Activated naive CD4-positive, alpha-beta T cell treated with anti-CD3 and anti-CD28 coated beads, Interleukin-2, amount 50 U/mL, for 72 hours (primary cell): ENCODE data around the gene FKBP5. TPM values are rescaled to one million over a fixed set of nuclear protein-coding genes. Genes with fewer than 3 reads are reported as not detected.
"Not testable (repeated sequence)": the region's sequence is repeated elsewhere in the genome, so short reads cannot be mapped to it uniquely, and the experiment has no call there.

ENCODE experiments used
- ATAC-seq, 2 donors: fragments of 150-1000 bp; cut with Tn5 transposase; 2 replicates each; pipeline ENCODE4 v1.10.0; 2021; ENCODE audit warnings: mild to moderate bottlenecking in 2 of 2, moderate library complexity in 2 of 2
- DNase-seq, 2 donors: peaks; one replicate each; pipeline ENCODE4 v3.0.0; 2021 to 2022; ENCODE audit warnings: low spot score in 2 of 2
- H3K27ac Mint-ChIP-seq, 2 donors: one replicate each; pipeline ENCODE4 v1.8.0; 2022; ENCODE audit warnings: mild to moderate bottlenecking in 2 of 2, mixed read lengths in 2 of 2
- H3K36me3 Mint-ChIP-seq, 2 donors: one replicate each; pipeline ENCODE4 v1.8.0; 2022; ENCODE audit warnings: mixed read lengths in 2 of 2
- H3K9me3 Mint-ChIP-seq, 2 donors: one replicate each; pipeline ENCODE4 v1.8.0; 2022; ENCODE audit warnings: mixed read lengths in 2 of 2
- total RNA-seq, 2 donors: library from RNA; stranded (reverse); gene quantifications; one replicate each; pipeline ENCODE4 v1.2.3, GENCODE V29; 2022

Gene FKBP5
- total RNA-seq, 2 donors from 2014 or later: 70.1 to 229 TPM

- no peaks in the 10 kb centered on the region for H3K36me3 Mint-ChIP-seq
Observed at GRCh38 chr6:35566794-35567193, 121.9 kb downstream of the FKBP5 start.

DNA sequence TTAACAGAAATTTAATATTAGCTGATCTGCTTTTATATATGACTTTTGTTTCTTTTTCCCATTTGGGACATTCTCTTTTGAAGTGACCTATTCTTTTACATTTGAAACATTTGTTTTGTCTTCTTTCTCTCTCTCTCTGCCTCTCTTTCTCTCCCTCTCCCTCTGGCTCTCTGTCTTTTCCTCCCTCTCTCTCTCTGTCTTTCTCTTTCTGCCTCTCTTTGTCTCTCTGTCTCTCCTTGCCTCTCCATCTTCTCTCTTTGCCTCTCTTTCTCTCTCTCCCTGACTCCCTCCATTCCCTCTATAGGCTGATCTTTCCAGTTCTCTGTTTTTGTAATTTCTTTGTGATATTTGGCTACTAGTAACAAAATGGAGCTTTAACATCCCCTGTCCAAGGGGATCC lies 124.0 kb downstream of the FKBP5 start:
- DNase-seq (no peak), ATAC-seq (no peak)
- Mint-ChIP-seq H3K9me3 (no peaks in the 10 kb centered on the region), H3K27ac (peak overlapping the region in 1 of 2 donors; percentile 44), H3K36me3 (no peaks in the 10 kb centered on the region)

More at GRCh38 chr6:35566794-35567193, 121.9 kb downstream of the FKBP5 start:
- no peak for DNase-seq
- no peak for ATAC-seq
- H3K27ac Mint-ChIP-seq: peak overlapping the region in 1 of 2 donors; percentile 34
- no peaks in the 10 kb centered on the region for H3K9me3 Mint-ChIP-seq

DNA sequence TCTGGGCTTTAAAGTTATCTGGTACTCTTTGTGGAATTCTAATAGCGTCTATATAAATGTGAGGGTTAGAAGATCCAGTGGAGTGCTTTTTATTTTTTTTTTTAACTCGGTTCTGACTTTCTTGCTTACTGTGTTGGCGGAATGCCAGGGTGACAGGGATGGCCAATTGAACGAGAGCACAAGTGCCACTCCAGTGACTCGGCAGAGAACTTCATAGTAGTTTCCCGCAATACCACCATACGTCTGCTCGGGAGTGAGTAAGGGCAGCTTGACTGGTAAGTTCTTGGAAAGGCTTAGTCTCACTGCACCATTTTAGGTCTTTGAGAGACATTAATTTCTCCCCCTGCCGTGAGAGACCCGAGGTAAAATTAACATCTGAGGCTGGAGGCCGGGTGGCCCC lies 126.7 kb downstream of the FKBP5 start:
- ATAC-seq: peak in 1 of 2 donors; percentile 7

DNA sequence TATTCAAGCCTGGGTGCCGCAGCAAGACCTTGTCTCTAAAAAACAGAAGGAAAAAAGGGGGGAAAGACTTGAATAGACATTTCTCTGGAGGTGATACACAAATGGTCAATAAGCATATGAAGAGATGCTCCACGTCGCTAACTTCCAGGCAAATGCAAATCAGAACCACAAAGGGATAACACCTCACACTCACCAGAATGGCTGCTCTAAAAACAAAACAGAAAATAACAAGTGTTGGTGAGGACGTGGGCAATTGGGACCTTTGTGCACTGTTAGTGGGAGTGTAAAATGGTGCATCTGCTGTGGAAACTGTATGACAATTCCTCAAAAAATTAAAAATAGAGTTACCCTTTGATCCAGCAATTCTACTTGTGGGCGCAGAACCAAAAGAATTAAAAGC lies 127.6 kb downstream of the FKBP5 start:
- DNase-seq (no peak), ATAC-seq (no peak)
- no peaks in the 10 kb centered on the region for H3K36me3 Mint-ChIP-seq
- H3K27ac Mint-ChIP-seq: peak overlapping the region in 1 of 2 donors; percentile 8
- H3K9me3 Mint-ChIP-seq: no peaks in the 10 kb centered on the region

More for the DNA sequence above, 126.7 kb downstream of the FKBP5 start:
- Mint-ChIP-seq H3K36me3 (no peaks in the 10 kb centered on the region), H3K9me3 (no peaks in the 10 kb centered on the region), H3K27ac (no peak overlapping the region)
- DNase-seq: no peak

DNA sequence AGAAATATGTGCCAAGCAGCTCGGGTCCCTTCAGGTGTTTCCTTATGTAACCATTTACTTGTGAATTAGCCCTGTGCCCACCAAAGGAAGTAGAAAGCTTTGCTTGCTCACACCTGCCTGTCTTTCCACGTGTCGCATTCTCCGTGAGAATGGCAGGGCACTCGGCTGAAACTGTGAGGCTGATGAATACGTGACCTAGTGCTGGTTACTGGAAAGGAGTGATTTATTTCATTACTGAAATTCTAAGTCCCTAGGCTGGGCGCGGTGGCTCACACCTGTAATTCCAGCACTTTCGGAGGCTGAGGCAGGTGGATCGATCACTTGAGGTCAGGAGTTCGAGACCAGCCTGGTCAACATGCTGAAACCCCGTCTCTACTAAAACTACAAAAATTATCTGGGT lies 130.1 kb downstream of the FKBP5 start:
- Mint-ChIP-seq H3K9me3 (no peaks in the 10 kb centered on the region), H3K27ac (no peak overlapping the region)
- no peak for DNase-seq

GRCh38 chr6:35557239-35557638 lies 131.5 kb downstream of the FKBP5 start:
- ATAC-seq (no peak), DNase-seq (no peak)
- Mint-ChIP-seq H3K27ac (no peak overlapping the region), H3K36me3 (no peaks in the 10 kb centered on the region), H3K9me3 (no peaks in the 10 kb centered on the region)

More for the DNA sequence above, 130.1 kb downstream of the FKBP5 start:
- no peaks in the 10 kb centered on the region for H3K36me3 Mint-ChIP-seq
- peak in 1 of 2 donors; percentile 30 for ATAC-seq

DNA sequence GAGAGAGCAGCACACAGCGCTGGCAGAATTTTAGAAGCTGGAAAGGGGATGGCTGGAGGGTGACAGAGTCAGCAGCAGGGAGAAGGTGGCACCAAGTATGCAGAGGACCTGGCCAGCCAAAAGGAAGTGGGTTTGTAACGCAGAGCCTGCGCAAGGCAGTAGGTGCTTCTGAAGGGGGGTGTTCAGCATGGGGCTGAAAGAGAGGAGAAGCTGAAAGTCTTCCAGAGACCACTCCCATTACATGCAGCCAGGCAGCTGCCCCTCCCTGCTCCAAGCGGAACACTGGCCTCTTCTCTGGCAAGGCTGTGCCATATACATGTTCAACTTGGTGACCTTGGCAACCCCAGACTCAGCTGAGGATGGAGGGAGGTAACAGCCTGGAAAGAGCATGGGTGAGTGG lies 133.9 kb downstream of the FKBP5 start:
- DNase-seq (no peak), ATAC-seq (no peak)
- Mint-ChIP-seq H3K36me3 (peaks cover 6 to 8% of the 10 kb centered on the region in 2 donors), H3K9me3 (peaks cover 4 to 8% of the 10 kb centered on the region in 2 donors), H3K27ac (no peak overlapping the region)

GRCh38 chr6:35553315-35553714 lies 135.4 kb downstream of the FKBP5 start:
- ATAC-seq: no peak
- Mint-ChIP-seq H3K27ac (no peak overlapping the region), H3K36me3 (peaks cover 6 to 11% of the 10 kb centered on the region in 2 donors), H3K9me3 (peaks cover 4 to 10% of the 10 kb centered on the region in 2 donors)
- DNase-seq: no peak

GRCh38 chr6:35552285-35552917 lies 136.3 kb downstream of the FKBP5 start:
- ATAC-seq: peak; percentile 57 to 66
- Mint-ChIP-seq H3K9me3 (peaks cover 4 to 10% of the 10 kb centered on the region in 2 donors), H3K27ac (no peak overlapping the region), H3K36me3 (peaks cover 6 to 11% of the 10 kb centered on the region in 2 donors)
- peak; percentile 60 to 71 for DNase-seq

DNA sequence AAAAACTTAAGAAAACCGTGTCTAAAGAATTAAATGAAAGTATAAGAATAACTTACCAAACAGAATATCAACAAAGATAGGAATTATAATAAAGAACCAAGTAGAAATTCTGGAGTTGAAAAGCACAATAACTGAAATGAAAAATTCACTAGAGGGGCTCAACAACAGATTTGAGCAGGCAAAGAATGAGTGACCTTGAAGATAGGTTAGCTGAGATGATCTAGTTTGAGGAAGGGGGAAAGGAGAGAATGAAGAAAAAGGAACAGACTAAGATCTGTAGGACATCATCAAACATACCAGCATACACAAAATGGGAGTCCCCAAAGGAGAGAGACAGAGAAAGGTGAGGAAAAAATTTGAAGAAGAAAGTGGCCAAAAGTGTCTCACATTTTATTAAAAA lies 138.3 kb downstream of the FKBP5 start:
- DNase-seq (no peak), ATAC-seq (no peak)
- H3K27ac Mint-ChIP-seq: peak overlapping the region in 1 of 2 donors; percentile 43
- H3K36me3 Mint-ChIP-seq: peaks cover 6 to 11% of the 10 kb centered on the region in 2 donors
- H3K9me3 Mint-ChIP-seq: peaks cover 4 to 10% of the 10 kb centered on the region in 2 donors

GRCh38 chr6:35547676-35548075 lies 141.0 kb downstream of the FKBP5 start:
- no peak overlapping the region for H3K27ac Mint-ChIP-seq
- no peak for DNase-seq
- peaks cover 6 to 11% of the 10 kb centered on the region in 2 donors for H3K36me3 Mint-ChIP-seq
- ATAC-seq: no peak
- H3K9me3 Mint-ChIP-seq: peaks cover 4 to 14% of the 10 kb centered on the region in 2 donors

GRCh38 chr6:35544769-35545361 lies 143.8 kb downstream of the FKBP5 start:
- no peak overlapping the region for H3K27ac Mint-ChIP-seq
- peaks cover 0 to 11% of the 10 kb centered on the region in 2 donors for H3K36me3 Mint-ChIP-seq
- ATAC-seq (no peak), DNase-seq (no peak)
- H3K9me3 Mint-ChIP-seq: peaks cover 0 to 13% of the 10 kb centered on the region in 2 donors

GRCh38 chr6:35543459-35544193 lies 145.1 kb downstream of the FKBP5 start:
- Mint-ChIP-seq H3K27ac (peak overlapping the region in 1 of 2 donors; percentile 41), H3K9me3 (peaks cover 0 to 11% of the 10 kb centered on the region in 2 donors), H3K36me3 (peaks cover 0 to 8% of the 10 kb centered on the region in 2 donors)
- no peak for DNase-seq
- no peak for ATAC-seq

GRCh38 chr6:35541836-35542235 lies 146.9 kb downstream of the FKBP5 start:
- DNase-seq (no peak), ATAC-seq (no peak)
- Mint-ChIP-seq H3K9me3 (peaks cover 0 to 11% of the 10 kb centered on the region in 2 donors), H3K36me3 (peaks cover 0 to 8% of the 10 kb centered on the region in 2 donors), H3K27ac (no peak overlapping the region)

- ATAC-seq (no peak), DNase-seq (no peak)
- H3K9me3 Mint-ChIP-seq: peaks cover 0 to 8% of the 10 kb centered on the region in 2 donors
- no peak overlapping the region for H3K27ac Mint-ChIP-seq
- peaks cover 0 to 8% of the 10 kb centered on the region in 2 donors for H3K36me3 Mint-ChIP-seq
Observed at GRCh38 chr6:35539223-35539622, 149.5 kb downstream of the FKBP5 start.

- not testable (repeated sequence) for ATAC-seq, DNase-seq, H3K9me3 Mint-ChIP-seq, H3K36me3 Mint-ChIP-seq, H3K27ac Mint-ChIP-seq
Observed at GRCh38 chr6:35535847-35536246, 152.9 kb downstream of the FKBP5 start.
